ENCODE results near the gene SOX6.

- TF ChIP-seq POLR2A (IDR thresholded peaks at IDR 0.05), result no peak
- TF ChIP-seq CTCF (IDR thresholded peaks at IDR 0.05), result no peak
Measured at GRCh38 chr11:15985127-15985859, 371.1 kb downstream of the SOX6 start.

Measured in vagina (tissue), 2 donors.